NCI-H1436 treated with DMSO at 0.1 percent for 48 hours (cell line): Measurements from ENCODE around the gene IQSEC1.
"Not testable (repeated sequence)": the region's sequence is repeated elsewhere in the genome, so short reads cannot be mapped to it uniquely, and the experiment has no call there.

Experiments used
- DNase-seq: peaks from one replicate; lab custom pipeline; 2025; lab: John Stamatoyannopoulos, UW

IQSEC1 gene

DNA sequence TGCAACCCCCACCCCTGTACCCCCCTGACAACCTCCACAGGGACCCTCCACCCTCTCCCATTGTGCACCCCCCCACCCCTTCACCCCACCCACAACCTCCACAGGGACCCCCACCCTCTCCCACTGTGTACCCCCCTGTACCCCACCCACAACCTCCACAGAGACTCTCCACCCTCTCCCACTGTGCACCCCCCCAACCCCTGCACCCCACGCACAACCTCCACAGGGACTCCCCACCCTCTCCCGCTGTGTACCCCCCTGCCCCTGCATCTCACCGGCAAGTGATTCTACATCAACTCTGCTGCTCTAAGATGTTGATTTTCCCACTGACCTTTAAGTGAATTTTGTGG is 180.4 kb downstream of the IQSEC1 start:
- DNase-seq: no peak

DNA sequence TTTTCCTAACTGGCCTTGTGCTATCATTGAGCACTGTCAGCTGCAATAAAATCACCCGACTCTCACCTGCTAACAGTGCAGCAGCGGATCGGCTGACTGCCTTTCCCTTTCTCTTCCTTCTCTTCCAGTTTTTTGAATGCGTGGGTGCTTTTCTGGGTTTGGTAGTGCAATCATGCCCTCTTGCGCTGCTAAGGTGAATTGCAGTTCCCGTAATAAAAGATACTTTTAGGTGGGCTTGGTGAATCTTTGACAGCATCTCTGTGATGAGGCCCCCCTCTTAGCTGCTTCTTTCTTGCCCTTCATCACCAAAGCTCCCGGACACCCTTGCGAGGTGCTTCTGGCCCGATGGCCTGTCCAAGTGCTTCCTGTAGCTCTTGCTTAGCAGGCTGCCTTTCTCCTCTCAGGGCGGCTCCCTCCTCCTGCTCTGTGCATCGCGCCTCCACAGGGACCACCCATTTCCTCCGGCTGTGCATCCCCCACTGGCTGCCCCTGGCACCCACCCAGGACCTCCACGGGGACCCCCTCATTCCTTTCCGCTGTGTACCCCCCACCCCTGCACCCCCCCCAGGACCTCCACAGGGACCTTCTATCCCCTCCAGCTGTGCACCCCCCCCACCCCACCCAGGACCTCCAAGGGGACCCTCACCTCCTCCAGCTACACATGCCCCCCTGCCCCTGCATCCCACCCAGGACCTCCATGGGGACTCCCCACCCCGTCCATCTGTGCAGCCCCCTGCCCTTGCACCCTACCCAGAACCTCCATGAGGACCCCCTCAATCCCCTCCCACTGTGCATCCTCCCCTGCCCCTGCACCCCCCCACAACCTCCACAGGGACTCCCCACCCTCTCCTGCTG is 181.0 kb downstream of the IQSEC1 start:
- DNase-seq: no peak

DNA sequence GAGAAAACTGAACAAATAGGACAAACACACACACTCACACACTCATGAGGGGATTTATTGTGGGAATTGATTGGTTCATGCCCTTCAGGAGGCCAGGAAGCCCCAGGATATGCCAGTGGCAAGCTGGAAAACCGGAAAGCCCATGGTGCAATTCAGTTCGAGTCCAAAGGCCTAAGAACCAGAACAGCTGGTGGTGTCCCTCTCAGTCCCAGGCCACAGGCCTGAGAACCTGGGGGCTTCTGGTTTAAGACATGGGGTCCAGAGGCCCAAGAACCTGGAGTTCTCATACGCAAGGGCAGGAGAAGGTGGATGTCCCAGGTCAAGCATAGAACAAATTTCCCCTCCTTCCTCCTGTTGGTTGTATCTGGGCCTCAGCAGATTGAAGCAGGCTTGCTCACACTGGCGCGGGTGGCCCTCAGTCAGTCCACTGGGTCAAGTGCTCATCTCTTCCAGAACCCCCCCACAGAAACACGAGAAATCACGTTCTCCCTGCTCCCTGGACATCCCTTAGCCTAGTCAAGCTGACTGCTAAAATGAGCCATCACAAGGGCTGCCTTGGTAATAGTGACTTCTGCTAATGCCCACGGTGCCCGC is 181.7 kb downstream of the IQSEC1 start:
- no peak for DNase-seq

DNA sequence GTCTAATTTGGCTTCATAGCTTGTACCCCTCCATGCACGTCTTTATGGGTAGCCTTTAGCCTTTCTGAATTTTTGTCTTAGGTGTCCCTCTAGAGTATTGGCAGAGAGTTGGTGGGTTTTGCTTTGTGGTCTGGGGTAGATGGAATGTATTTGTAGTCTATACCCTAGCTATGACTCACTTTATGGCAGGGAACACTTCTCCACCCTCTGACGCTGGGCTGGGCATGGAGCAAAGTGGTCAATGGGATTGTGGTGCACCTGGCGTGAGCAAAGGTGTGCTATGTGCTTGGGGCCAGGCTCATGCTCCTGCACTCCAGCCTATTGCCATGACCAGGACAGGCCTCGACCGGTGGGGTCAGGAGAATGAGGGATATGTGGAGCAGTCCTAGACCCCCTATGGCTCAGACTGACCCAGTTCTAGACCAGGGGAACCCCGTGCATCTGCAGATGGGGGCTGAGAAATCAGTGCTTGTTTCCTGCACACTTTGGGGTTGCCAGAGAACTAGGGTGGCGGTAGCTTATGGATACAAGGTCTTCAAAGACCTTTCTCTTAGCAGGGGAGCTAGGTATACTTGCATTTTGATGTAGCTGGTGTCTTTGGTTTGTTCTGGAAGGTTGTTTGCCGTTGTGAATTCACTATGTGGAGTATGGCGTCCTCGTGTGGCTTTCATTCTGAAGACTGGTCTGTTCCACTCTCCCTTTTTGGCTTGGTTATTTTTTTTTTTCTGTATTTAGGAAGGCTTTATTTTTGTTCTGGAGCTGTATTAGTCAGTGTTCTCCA is 182.4 kb downstream of the IQSEC1 start:
- no peak for DNase-seq

DNA sequence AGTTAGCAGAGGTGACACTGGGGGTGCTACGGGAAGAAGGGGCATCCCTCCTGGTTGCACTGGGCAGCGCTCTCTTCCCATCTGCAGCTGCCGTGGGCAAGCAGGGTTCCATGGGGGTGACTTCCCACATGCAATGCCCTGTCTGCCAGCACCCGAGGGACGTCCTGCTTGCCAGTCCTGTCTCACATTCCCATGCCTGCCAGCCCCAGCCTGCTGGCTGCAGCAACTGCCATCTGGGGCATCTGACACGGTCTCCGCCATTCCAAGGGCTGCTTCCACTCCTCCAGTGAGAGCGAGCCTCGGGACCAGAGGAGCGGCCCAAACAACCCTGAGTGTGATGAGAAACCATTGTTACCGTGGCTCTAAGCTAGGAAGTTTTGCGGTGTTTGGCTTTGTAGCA is 186.5 kb downstream of the IQSEC1 start:
- DNase-seq: no peak

DNA sequence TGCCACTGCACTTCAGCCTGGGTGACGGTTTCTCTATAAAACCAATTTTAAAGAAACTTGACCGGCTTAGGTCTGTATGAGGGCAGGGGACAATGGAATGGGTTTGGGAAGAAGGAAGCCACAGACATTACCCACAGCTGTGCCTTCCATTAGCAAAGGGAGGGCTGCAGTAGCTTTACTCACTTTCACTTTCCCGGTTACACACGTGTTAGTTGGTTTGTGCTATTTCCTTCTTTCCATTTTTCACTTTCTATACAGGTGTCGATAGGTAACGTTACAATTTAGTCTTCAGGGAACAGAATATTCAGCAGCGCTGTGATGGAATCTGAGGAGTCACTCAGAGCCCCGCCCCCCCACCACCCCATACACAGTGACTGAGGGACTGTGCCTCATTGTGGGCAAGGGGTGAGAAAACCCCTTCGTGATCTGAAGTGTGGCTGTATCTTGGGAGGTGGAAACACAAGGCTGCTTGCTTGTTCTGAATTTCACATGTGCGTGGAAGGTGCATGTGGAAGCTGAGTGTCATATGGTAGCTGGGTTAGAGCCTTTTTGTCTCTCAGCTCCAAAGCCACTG is 187.0 kb downstream of the IQSEC1 start:
- no peak for DNase-seq

DNA sequence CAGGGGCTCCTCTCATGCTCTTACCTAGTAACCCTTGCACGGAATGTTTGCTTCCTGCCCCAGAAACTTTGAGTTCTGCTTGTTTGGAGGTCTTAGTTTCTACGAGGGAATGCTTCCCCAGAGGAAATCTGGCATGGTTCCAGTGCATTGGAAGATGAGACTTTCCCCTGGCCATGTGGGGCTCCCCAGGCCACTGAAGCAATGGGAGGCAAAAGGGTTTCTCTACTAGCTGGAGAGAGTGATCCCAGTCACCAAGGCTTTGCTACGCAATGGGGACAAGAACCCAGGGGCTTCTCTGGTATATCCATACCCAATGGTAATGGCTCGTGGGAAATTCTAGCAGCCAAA is 187.7 kb downstream of the IQSEC1 start:
- no peak for DNase-seq

DNA sequence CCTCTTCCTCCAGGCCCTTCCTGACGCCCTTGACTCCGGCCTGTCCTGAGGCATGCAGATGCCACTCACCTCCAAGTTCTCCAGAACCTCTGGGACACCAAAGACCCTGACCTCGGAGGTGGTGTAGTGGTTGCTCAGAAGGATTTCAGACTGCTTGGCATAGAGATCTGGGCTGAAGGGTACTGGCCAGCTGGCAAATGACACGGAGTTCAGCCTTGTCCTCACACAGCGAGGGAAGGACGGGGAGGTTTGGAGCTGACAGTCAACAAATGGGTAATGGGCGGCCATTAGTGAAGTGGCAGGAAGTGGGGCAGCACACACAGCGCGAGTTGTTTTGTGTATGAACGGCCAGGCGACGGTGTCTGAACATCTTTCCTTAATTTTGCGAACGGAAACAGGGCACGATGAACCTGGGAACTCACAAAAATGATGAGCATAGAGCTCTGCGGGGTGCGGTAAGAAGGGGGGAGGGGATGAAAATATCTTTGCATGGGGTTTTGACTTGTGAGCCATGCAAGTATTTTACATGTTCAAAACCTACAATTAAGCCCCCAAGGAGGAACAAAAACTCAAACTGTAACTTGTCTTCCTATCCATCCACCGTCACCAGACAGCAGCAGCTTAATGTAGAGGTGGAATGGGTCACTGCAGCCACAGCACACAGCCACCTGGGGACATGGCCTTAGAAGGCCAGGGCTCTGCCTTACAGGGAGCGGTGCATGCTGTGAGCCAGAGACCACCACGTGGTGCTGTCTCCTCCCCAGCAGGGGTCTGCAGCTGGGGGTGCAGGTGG is 188.2 kb downstream of the IQSEC1 start:
- no peak for DNase-seq

DNA sequence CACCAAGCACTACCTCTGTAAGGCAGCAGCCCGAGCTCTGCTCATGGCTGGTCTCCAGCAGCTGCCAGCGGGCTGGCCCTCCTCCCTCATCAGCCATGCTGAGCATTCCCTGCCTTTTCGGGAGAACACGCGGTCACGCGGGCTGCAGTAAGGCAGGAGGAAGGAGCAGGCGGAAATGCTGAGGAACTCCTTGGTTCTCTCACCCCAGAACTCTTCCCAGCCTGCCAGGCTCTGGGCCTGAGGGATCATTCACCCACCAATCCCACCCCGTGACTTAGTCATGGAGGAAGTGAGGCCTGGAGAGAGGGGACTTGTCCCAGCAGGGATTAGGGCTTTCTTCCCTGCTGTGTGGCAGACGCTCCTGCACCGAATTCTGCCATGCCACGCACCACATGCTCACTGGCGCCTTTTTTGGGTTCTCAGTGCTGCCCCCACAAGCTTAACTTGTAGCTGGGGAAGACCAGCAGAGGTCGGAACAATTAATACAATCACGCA is 189.0 kb downstream of the IQSEC1 start:
- DNase-seq: no peak

DNA sequence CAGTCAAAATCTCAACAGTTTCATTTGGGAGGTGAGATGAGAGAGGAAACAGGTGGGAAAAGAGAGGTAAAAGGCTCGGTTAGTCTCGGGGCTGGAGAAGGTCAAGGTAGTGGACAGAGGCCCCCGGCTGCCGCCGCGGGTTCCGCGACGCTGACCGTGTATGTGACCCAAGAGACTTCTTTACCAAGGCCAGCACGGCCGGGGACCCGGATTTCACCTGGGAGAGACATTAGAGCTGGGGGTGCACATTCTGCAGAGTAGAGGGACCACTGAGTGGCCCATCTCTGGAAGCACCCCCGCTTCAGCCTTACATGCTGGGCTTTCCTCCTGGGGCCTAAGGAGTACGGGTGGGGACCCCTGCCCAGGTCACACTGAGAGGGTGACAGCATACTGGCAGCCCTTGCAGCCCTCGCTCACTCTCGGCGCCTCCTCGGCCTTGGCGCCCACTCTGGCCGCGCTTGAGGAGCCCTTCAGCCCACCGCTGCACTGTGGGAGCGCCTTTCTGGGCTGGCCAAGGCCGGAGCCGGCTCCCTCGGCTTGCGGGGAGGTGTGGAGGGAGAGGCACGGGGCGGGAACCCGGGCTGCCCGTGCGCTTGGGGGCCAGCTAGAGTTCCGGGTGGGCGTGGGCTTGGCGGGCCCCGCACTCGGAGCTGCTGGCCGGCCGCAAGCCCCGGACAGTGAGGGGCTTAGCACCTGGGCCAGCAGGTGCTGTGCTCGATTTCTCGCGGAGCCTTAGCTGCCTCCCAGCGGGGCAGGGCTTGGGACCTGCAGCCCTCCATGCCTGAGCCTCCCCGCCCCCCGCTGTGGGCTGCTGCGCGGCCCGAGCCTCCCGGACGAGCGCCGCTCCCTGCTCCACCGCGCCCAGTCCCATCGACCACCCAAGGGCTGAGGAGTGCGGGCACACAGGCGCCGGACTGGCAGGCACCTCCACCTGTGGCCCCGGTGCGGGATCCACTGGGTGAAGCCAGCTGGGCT is 190.6 kb downstream of the IQSEC1 start:
- DNase-seq: no peak

DNA sequence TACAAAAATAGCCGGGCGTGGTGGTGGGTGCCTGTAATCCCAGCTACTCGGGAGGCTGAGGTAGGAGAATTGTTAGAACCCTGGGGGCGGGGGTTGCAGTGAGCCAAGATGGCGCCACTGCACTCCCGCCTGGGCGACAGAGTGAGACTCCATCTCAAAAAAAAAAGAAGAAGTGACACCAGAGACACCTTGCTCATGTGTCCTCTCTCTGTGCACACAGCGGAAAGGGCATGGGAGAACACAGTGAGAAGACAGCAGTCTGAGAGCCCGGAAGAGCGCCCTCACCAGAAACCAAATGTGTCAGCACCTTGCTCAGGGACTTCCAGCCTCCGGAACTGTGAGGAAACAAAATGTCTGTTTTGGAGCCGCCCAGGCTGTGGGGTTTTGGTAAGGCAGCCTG is 191.4 kb downstream of the IQSEC1 start:
- DNase-seq: not testable (repeated sequence)

DNA sequence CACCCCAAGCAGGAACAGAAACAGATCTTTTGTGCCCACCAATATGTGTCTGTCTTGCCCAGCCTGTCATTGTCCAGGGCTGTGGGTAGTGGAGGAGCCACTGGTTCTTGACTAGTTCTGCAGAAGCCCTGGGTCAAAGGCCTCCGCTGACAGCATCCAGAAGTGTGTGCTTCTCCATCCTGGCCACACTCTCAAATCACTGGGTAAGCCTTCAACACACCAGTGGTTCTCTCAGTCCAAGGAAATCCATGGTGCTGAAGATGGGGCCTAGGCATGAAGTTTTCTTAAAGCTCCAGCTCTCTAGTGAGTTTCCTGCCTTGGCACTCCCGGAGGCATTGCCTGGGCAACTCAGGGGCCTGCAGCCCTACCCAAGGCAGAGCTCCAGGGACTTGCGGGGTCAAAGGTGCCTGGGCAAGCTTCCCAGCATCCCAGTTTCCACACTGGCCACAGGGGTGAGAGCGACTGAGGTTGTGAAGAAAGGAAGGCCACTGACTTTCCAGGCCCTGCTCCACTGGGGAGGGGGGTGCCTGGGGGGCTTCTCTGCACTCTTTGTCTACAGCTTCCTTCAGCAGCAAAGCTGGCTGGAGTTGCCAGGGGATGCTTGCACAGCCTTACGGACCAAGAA is 193.9 kb downstream of the IQSEC1 start:
- DNase-seq: no peak

DNA sequence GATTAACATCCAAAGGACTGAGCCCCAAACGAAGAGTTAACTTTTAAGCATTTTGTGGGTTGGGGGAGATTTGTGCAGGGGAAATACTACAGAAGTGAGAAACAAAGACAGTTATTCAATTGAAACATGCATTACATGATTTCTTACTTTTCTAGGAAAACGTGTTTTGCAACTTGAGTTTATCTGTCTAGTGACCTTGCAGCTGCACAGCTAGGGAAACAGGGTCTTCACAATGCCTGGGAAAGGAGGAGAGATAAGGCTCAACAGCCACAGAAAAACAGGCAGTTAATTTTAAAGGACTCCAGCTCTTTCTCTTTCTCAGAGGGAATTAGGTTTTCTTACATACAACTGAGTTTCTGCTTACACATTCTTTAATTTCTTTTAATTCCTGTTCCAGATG is 194.5 kb downstream of the IQSEC1 start:
- DNase-seq: not testable (repeated sequence)

DNA sequence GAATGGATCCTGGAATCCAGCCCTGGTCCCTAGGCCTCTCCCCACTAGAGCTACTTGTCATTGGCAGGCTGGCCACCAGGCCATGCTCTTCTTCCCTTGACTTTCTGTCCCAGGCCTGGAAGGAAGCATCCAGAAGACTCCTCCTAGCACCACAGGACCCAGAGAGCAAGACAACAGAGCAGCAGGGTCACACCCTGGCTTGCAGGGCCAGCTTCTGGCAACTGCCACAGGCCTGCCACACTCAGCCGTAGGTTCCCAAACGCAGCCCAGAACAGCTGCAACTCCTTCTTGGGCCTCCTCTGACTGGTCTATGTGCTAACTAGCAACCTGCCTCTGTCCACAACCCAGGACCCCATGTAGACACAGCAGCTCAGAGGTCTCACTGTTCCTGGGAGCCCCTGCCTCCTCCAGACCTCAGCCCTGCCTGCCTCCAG is 195.1 kb downstream of the IQSEC1 start:
- no peak for DNase-seq

DNA sequence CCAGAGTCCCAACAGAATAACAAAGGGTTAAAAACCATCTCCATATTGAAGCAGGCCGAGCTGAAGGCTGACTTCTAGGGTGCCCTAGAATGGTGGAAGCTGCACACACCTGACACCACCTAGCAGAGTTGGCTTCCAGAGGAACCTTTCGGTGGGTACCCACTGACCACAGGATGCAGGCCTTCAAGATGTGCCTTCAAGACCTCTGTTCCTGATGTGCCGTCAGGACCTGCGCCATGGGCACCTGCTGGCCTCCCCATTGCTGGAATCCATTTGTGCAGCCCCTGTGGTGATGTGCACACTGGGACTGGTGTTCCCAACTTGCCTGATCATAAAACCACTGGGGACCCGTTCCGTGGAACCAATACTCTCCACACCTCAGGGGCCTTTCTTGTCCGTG is 196.2 kb downstream of the IQSEC1 start:
- no peak for DNase-seq

DNA sequence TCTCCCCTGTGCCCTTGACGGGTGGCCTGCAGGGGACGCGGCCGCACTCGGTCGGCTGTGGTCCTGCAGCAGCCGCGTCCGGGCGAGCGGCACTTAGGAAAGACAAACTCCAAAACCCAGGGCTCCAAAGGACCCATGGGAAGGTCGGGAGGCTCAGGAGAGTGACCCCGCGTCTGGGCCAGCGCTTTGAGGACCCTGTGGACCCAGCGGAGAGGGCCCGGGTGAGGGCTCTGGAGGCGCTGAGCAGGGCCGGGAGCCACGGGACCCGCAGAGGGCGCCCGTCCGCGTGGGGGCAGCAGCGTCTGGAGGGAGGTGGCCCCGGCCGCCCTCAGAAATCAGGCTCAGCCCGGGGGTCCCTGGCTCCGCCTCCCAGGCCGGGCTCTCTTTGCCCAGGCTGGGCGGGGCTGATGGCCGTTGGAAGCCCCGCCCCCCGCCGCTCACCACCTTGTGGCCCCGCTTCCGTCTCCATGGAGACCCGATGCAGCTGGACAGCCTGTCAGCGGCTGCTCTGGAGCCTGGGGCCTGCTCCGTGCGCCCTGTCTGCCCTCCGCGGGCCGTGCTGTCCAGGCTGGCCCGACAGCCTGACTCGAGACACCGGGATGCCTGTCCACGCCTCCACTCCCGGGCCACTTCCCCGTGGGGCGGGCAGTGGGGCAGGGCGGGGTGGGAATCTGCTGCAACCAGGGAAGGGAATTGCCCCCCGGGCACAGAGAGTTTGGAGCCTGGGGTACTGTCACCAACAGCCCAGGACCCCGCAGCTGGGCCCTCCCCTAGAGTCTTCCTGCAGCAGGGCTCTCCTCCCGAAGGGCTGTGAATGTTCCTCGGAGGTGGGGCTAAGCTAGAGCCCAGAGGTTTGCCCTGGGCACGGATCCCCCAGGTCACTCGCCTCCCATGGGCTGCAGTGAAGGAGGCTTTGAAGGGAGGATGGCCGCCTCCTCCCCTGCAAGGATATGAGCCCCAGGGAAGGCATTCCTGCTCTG is 197.1 kb downstream of the IQSEC1 start:
- no peak for DNase-seq

DNA sequence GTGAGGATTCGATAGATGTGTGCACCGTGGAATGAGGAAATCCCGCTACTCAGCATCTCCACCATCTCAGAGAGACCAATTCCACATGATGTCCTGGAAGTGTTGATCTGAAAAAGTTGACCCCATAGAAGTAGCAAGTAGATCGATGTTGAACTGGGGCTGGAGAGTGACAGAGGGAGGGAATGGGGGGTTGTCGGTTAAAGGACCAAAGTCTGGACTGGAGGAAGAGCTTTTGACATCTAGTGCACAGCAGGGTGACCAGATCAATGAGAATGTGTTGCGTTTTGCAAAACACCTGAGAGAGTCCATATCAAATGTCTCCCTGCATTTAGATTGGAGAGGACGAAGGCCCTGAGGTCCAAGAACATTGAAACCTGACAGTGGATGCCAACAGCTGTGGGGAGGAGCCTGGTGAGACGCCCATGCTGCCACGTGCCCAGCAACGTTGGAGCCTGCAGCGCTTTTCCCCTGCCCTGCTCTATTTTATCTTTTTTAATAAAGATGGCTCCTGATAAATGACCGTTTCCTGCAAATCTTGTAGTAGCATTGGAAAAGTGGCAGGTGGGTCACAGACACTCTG is 201.7 kb downstream of the IQSEC1 start:
- no peak for DNase-seq

DNA sequence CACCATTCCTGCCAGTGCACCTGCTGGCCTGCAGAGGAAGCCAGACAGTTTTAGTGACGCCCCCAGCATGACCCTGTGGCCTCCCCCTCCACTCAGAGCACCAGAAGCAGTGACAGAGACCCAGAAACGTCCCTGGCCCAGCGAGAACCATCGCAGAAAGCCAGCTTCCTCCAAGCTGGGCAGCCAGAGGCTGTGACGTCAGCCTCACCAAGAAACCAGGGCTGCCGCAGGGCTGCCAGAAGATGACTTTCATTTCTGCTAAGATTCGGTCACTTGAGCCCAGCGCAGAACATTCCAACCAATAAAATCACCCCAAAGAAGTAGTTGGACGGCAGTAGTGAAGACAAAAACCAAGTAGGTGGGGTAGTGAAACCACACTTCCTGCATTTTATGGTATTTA is 202.3 kb downstream of the IQSEC1 start:
- no peak for DNase-seq
